ENCODE results near the gene BAIAP2L1. TPM values are rescaled to one million over a fixed set of nuclear protein-coding genes. Genes with fewer than 3 reads are reported as not detected.

The BAIAP2L1 gene
- total and polyA plus RNA-seq, 2 experiments from 2014 or later = 5.9 to 7.4 TPM

DNA sequence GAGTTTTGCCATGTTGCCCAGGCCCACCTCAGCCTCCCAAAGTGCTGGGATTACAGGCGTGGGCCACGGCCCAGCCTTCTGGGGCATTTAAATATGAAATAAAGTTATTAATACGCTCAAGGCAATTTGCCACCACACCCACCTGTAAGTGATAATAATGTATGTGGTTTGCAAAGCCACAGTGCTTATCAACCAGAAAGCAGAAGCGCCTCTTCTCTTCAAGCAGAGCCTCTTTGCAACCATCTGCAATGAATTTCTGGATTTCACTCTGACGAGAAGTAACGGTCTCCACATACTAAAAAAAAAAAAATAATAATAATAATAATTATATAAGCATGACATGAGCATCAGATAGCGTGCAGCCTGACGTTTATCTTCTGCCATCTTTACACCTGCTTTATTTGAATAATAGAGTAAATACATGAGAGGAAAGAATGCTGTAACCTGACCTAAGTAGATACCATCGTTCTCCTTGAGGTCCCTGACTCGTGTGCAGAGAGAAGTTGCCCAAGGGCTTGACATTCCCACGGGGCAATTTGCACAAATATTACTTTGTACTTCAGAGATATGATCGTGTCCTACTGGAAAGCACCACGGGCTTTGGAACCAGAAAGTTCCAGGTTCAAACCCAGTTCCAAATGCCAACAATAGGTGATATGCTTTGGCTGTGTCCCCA, 85.4 kb downstream of the BAIAP2L1 start:
- H2AFZ ChIP-seq = no peak overlapping the region
- TF ChIP-seq EZH2phosphoT487 (IDR thresholded peaks at IDR 0.05; ENCODE audit: insufficient read depth, low read depth) (no peak), EZH2 (IDR thresholded peaks at IDR 0.05; ENCODE audit: insufficient read depth, poor library complexity, severe bottlenecking) (no peak)
- no peaks in the 10 kb centered on the region for H3K9me2 ChIP-seq (ENCODE audit: insufficient read depth)
- no peaks in the 10 kb centered on the region for H3K36me3 ChIP-seq (ENCODE audit: low read depth)
- H4K20me1 ChIP-seq (ENCODE audit: insufficient read depth) = no peaks in the 10 kb centered on the region
- in situ Hi-C loops (cut with MboI) = loop anchor here (25.0 kb wide), 1 partner anchor 522 kb away; no protein-coding TSS in a partner anchor
- WGBS, 2 experiments (ENCODE audit: low coverage in 1 of 2, low lambda C conversion rate in 2 of 2, missing lambda C conversion rate in 2 of 2) = 72 to 76% methylated on average over 13 of the region's 13 CpGs
- no peak overlapping the region for H3K9ac ChIP-seq
- no peak overlapping the region for H3K27ac ChIP-seq
- no peaks in the 10 kb centered on the region for H3K27me3 ChIP-seq (replicated peaks; ENCODE audit: insufficient read depth)
- DNase-seq = no peak
- no peaks in the 10 kb centered on the region for H3K79me2 ChIP-seq (ENCODE audit: insufficient read depth)
- no peaks in the 10 kb centered on the region for H3F3A ChIP-seq (ENCODE audit: insufficient read depth)
- no peaks in the 10 kb centered on the region for H3K4me1 ChIP-seq (ENCODE audit: insufficient read depth)
- no peaks in the 10 kb centered on the region for H3K9me3 ChIP-seq (ENCODE audit: low read depth)
- no peak overlapping the region for H3K4me3 ChIP-seq
- no peak overlapping the region for H3K4me2 ChIP-seq (ENCODE audit: unreplicated experiment)

DNA sequence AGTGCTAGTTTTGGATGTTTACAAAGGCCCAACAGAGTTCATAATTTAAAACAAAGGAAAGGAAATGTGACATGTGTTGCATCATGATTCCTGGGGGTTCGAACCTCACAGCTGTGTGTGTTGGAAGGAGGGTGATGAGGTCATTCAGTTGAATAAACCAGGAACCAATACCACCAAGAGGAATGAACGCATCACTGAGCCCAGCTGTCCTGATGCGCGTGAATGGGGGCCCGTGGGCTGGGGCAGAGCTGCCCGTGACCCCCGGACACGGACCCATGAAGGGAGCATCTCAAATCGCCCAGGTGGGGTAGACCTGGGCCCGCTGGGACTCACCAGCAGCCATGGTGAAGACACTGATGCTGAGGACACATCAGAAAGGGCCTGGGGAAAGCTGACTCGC, 86.4 kb downstream of the BAIAP2L1 start:
- Histone ChIP-seq H3K79me2 (ENCODE audit: insufficient read depth) (no peaks in the 10 kb centered on the region), H3K27ac (no peak overlapping the region), H3K9me3 (ENCODE audit: low read depth) (no peaks in the 10 kb centered on the region), H3K4me1 (ENCODE audit: insufficient read depth) (no peaks in the 10 kb centered on the region), H3K9ac (no peak overlapping the region), H3K9me2 (ENCODE audit: insufficient read depth) (no peaks in the 10 kb centered on the region), H3K4me3 (no peak overlapping the region), H3K4me2 (ENCODE audit: unreplicated experiment) (no peak overlapping the region), H2AFZ (no peak overlapping the region), H3K27me3 (replicated peaks; ENCODE audit: insufficient read depth) (no peaks in the 10 kb centered on the region), H4K20me1 (ENCODE audit: insufficient read depth) (no peaks in the 10 kb centered on the region), H3F3A (ENCODE audit: insufficient read depth) (no peaks in the 10 kb centered on the region), H3K36me3 (ENCODE audit: low read depth) (no peaks in the 10 kb centered on the region)
- WGBS, 2 experiments (ENCODE audit: low coverage in 1 of 2, low lambda C conversion rate in 2 of 2, missing lambda C conversion rate in 2 of 2) = 82 to 89% methylated on average over 11 of the region's 11 CpGs
- DNase-seq = no peak
- in situ Hi-C loops (cut with MboI) = loop anchor here (25.0 kb wide), 1 partner anchor 523 kb away; no protein-coding TSS in a partner anchor
- no peak for TF ChIP-seq EZH2phosphoT487 (IDR thresholded peaks at IDR 0.05; ENCODE audit: insufficient read depth, low read depth)
- TF ChIP-seq EZH2 (IDR thresholded peaks at IDR 0.05; ENCODE audit: insufficient read depth, poor library complexity, severe bottlenecking) = no peak

DNA sequence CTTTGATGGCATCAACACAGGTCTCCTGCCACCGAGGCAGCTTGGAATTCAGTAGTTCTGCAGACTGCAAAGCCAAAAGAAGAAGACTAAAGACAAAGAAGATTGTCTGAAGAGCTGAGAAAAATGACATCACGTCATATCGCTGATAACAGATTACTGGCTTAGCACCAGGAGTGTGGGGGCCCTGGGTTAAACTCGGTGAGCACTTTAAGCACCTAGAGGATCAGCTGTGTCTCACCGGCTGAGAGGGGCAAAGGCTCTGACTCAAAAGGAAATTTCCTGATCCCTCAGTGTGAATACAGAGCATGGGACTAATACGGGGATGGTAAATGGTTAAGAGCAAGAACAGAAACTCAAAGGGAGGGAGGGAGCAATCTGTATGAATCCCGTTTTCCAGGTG, 88.7 kb downstream of the BAIAP2L1 start:
- DNase-seq = no peak
- H2AFZ ChIP-seq = no peak overlapping the region
- H3K36me3 ChIP-seq (ENCODE audit: low read depth) = peaks cover 4% of the 10 kb centered on the region; the same call in 1 of the 2 replicates
- no peak overlapping the region for H3K27ac ChIP-seq
- H3K27me3 ChIP-seq (replicated peaks; ENCODE audit: insufficient read depth) = no peaks in the 10 kb centered on the region
- H3K4me1 ChIP-seq (ENCODE audit: insufficient read depth) = no peaks in the 10 kb centered on the region
- no peaks in the 10 kb centered on the region for H3K79me2 ChIP-seq (ENCODE audit: insufficient read depth)
- no peak overlapping the region for H3K4me2 ChIP-seq (ENCODE audit: unreplicated experiment)
- no peak overlapping the region for H3K9ac ChIP-seq
- H3K4me3 ChIP-seq = no peak overlapping the region
- in situ Hi-C loops (cut with MboI) = loop anchor here (25.0 kb wide), 1 partner anchor 525 kb away; no protein-coding TSS in a partner anchor
- TF ChIP-seq EZH2 (IDR thresholded peaks at IDR 0.05; ENCODE audit: insufficient read depth, poor library complexity, severe bottlenecking) (no peak), EZH2phosphoT487 (IDR thresholded peaks at IDR 0.05; ENCODE audit: insufficient read depth, low read depth) (no peak)
- H3F3A ChIP-seq (ENCODE audit: insufficient read depth) = no peaks in the 10 kb centered on the region
- H4K20me1 ChIP-seq (ENCODE audit: insufficient read depth) = no peaks in the 10 kb centered on the region
- H3K9me3 ChIP-seq (ENCODE audit: low read depth) = no peaks in the 10 kb centered on the region
- H3K9me2 ChIP-seq (ENCODE audit: insufficient read depth) = no peaks in the 10 kb centered on the region
- WGBS, 2 experiments (ENCODE audit: low coverage in 1 of 2, low lambda C conversion rate in 2 of 2, missing lambda C conversion rate in 2 of 2) = 63 to 73% methylated on average over 7 of the region's 7 CpGs

DNA sequence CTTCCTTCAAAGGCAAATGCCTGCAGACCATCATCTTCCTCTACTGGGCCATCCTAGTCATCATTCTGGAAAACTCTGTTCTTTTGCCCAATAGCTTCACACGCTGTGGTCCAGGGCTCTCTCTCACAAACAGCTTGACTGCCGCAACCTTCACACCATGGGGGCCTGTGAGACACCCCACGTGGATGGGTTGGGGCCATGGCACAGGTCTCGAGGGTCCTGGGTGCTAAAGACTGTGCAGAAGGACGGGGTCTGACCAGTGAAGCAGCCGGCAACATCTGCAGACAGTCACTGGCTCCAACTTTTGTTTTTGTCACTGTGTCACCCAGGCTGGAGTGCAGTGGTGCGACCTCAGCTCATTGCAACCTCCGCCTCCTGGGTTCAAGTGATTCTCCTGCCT, 91.3 kb downstream of the BAIAP2L1 start:
- Histone ChIP-seq H3K9me3 (ENCODE audit: low read depth) (no peaks in the 10 kb centered on the region), H4K20me1 (ENCODE audit: insufficient read depth) (no peaks in the 10 kb centered on the region), H2AFZ (no peak overlapping the region), H3F3A (ENCODE audit: insufficient read depth) (no peaks in the 10 kb centered on the region), H3K9me2 (ENCODE audit: insufficient read depth) (no peaks in the 10 kb centered on the region), H3K27ac (no peak overlapping the region), H3K36me3 (ENCODE audit: low read depth) (peaks cover 6% of the 10 kb centered on the region; the same call in 1 of the 2 replicates), H3K27me3 (replicated peaks; ENCODE audit: insufficient read depth) (no peaks in the 10 kb centered on the region), H3K79me2 (ENCODE audit: insufficient read depth) (no peaks in the 10 kb centered on the region), H3K4me1 (ENCODE audit: insufficient read depth) (no peaks in the 10 kb centered on the region), H3K9ac (no peak overlapping the region), H3K4me3 (no peak overlapping the region), H3K4me2 (ENCODE audit: unreplicated experiment) (no peak overlapping the region)
- TF ChIP-seq EZH2phosphoT487 (IDR thresholded peaks at IDR 0.05; ENCODE audit: insufficient read depth, low read depth) (no peak), EZH2 (IDR thresholded peaks at IDR 0.05; ENCODE audit: insufficient read depth, poor library complexity, severe bottlenecking) (no peak)
- no peak for DNase-seq
- in situ Hi-C loops (cut with MboI) = loop anchor here (10.0 to 25.0 kb wide), 2 partner anchors 105 to 528 kb away; no protein-coding TSS in a partner anchor
- WGBS, 2 experiments (ENCODE audit: low coverage in 1 of 2, low lambda C conversion rate in 2 of 2, missing lambda C conversion rate in 2 of 2) = 93 to 95% methylated on average over 8 of the region's 8 CpGs

Measured in GM23248 (cell line).